Stimulated activated CD8-positive, alpha-beta memory T cell treated with anti-CD3 and anti-CD28 coated beads, Interleukin-4, amount 100 ng/mL, for 4 hours (primary cell): ENCODE measurements around the gene TTC31.
"Not testable (repeated sequence)": the region's sequence is repeated elsewhere in the genome, so short reads cannot be mapped to it uniquely, and the experiment has no call there.

Source experiments
- DNase-seq, 2 donors: peaks; one replicate each; pipeline ENCODE4 v3.0.0-alpha.2; 2020; ENCODE audit warnings: low read depth in 2 of 2, low spot score in 1 of 2

The TTC31 gene

DNA sequence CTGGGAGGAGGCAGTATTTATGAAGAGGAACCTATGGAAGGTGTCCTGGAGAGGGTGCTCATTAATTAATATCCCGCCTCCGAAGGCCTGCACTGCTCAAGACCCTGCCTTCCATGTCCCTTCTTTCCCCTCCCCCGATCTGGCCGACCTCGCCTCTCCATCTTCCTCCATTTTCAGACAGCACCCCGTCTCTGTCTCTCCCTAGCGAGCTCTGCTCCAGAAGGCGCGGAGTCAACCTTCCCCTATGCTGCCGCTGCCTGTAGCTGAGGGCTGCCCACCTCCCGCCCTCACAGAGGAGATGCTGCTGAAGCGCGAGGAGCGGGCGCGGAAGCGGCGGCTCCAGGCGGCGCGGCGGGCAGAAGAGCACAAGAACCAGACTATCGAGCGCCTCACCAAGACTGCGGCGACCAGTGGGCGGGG lies 25.7 kb upstream of the TTC31 start:
- DNase-seq = no peak

DNA sequence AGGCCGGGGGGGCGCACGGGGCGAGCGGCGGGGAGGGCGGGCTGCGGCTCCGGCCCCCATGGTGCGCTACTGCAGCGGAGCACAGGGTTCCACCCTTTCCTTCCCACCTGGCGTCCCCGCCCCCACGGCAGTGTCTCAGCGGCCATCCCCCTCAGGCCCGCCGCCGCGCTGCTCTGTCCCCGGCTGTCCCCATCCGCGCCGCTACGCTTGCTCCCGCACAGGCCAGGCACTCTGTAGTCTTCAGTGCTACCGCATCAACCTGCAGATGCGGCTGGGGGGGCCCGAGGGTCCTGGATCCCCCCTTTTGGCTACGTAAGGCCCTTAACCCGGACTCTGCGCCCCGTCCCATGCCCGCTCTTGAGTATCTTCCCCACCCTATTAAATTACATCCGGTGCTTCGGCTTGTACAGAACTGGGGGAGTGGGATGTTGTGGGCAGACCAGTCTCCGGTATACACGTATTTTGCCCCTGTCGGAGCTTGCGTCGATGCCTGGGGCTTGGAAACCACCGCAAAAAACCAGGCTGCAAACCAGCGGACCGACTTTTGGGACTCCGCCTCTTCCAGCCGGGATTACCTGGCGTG lies 25.2 kb upstream of the TTC31 start:
- DNase-seq = peak; percentile 59 to 78

- peak; percentile 99 for DNase-seq
These were observed 24.5 kb upstream of the TTC31 start, which contains the start of gene WBP1 for GRCh38 chr2:74458132-74458937. Gene WBP1, plus strand, starts transcription at chr2:74458438. Its CDS starts 165 bp downstream, at chr2:74458603.

GRCh38 chr2:74458938-74459363 lies 23.9 kb upstream of the TTC31 start:
- no peak for DNase-seq

- not testable (repeated sequence) for DNase-seq
These were observed 23.3 kb upstream of the TTC31 start for GRCh38 chr2:74459503-74460118.

DNA sequence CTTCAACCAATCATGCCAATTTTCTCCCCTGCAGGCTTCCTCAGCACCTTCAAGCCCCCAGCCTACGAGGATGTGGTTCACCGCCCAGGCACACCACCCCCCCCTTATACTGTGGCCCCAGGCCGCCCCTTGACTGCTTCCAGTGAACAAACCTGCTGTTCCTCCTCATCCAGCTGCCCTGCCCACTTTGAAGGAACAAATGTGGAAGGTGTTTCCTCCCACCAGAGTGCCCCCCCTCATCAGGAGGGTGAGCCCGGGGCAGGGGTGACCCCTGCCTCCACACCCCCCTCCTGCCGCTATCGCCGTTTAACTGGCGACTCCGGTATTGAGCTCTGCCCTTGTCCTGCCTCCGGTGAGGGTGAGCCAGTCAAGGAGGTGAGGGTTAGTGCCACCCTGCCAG lies 22.7 kb upstream of the TTC31 start:
- DNase-seq = not testable (repeated sequence)

DNA sequence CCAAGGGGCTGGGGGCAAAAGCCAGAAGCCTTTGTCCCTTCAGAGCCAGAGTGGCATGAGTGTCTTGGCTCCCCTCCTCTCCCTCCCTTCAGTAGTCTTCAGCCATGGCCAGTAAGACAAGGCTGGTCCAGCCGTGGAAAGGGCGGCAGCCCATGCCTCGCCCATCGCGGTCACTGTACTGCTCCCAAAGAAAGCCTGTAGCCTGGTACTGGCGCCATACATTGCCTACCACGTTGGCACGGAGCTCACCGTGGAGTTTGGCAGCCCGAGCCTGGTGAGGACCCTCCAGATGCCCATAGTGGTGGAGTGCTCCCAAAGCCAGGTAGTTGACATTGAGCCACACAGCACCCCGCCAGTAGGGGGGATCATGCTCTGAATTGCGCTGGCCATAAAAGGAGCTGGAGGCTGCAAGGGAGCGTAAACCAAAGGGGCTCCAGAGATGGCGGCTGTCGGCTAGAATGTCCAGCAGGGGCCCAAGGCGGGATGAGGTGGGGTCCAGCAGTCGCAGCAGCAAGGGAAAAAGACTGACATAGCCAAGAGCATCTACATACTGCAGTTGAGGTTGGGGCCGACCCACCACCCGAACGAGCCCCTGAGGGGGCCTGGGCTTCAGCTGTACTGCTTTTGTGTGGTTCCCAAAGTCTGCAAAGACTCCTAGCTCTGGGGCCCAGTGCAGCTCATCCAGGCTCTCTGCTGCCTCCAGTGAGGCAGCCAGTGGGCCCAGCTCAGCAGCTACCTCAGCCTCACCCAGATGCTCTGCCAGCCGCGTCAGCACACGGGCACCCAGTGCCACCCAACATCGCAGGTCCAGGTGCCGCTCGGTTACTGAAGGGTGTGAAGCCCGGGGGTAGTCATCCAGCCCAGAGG lies 21.5 kb upstream of the TTC31 start:
- DNase-seq = no peak

DNA sequence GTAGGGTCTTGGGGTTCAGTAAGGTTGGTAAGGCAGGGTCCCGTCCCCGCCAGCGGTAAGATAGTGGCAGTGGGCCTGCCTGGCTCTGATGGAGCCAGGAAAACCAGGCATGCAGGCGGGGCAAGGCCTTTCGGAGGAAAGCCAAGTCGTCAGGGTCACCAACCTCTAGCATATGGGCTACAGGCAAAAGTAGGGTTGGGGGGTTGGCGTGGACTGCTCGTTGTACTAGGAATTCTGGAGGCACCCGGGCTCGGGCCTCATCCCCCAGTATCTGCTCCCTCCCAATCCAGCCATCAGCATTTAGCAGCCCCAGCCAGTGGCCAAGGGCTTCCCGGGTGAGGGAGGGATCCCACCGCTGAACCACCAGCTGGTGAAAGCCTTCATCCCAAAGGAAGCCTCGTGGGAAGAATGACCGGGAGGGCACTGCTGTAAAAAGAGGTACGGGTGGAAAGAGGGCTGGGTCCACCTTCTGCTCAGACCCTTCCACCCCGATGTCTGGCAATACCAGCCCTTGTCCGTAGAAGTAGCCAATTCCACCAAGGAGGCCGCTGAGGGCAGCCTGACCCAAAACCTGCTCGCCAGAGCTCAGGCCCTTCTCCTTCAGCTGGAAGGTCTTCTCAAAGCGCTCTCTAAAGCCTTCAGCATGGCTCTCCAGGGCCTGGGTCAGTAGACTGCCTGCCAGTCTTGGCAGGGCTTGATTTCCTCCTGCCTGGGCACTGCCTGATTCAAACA lies 20.7 kb upstream of the TTC31 start:
- DNase-seq = no peak

- no peak for DNase-seq
These were observed 20.1 kb upstream of the TTC31 start for GRCh38 chr2:74462786-74463105.

DNA sequence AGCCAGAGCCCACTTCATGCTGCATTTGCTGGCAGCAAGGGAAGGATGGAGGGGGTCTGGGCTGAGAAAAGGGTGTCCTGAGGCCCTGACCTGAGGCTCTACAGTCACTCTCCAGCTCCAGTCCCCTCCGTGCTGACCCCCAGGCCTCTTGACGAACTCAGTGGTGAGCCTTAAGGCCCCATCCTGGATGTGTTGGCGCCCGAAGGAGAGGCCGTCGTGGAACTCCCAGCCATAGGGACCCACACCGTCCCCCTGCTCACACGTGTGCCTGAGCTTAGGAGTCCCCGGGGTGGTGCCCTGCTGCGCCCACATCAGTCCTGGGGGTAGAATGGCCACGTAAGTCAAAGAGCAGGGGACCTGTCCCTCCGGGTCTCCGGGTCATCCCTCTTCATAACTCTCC lies 18.5 kb upstream of the TTC31 start:
- no peak for DNase-seq

DNA sequence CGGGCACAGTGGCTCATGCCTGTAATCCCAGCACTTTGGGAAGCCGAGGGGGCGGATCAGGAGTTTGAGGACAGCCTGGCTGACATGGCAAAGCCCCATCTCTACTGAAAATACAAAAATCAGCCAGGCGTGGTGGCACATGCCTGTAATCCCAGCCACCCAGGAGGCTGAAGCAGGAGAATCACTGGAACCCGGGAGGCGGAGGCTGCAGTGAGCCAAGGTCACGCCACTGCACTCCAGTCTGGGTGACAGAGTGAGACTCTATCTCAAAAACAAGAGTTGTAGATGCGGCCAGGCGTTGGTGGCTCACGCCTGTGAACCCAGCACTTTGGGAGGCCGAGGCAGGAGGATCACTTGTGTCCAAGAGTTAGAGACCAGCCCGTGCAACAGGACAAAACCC lies 12.1 kb upstream of the TTC31 start:
- not testable (repeated sequence) for DNase-seq

- DNase-seq = no peak
These were observed 11.4 kb upstream of the TTC31 start for GRCh38 chr2:74471332-74472065.

- peak; percentile 87 to 94 for DNase-seq
These were observed 10.6 kb upstream of the TTC31 start, which contains the start of gene MRPL53 for GRCh38 chr2:74472086-74472944. Gene MRPL53, minus strand, starts transcription at chr2:74472680. Its CDS starts 20 bp downstream, at chr2:74472660.

- no peak for DNase-seq
These were observed 10.0 kb upstream of the TTC31 start for GRCh38 chr2:74472945-74473258.

- no peak for DNase-seq
These were observed 8.4 kb upstream of the TTC31 start for GRCh38 chr2:74474481-74474880.

DNA sequence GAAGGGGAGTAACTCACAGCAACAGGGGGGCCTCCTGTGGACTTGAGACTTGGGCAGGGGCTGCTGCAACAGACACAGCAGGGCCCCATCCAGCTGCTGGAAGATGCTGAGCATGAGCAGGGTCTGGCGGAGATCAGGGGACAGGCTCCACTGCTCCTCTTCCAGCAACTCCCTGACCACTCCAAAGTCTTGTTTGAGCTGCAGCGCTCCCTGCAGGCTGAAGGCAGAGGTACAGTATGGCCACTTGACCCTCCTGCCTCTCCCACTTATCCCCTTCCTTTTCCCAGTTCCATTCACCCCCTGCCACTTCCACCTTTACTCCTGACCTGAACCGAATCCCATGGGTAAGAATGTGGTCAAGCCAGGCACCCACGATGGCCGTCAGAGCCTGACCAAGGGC lies 8.0 kb upstream of the TTC31 start:
- no peak for DNase-seq

DNA sequence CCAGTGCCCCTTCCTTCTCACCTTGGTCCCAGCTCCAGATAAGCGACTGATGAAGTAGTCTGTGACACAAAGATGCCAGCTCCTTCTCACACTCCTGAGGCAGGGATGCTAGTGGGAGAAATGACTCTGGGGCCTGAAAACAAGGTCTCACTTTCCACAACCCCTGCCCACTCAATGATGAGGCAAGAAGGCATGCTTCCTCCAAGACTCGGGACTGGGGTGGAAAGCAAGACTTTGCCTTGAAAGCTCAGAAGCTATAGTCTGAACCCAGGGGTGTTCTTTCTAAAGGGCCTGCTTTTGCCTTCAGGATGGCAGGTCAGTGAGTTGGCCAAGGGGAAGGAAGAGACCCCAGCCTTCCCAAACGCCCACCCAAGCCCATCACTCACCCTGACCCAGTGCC lies 1.4 kb upstream of the TTC31 start:
- no peak for DNase-seq

GRCh38 chr2:74481961-74482800 lies 700 bp upstream of the TTC31 start:
- DNase-seq = no peak
